ENCODE results near the gene ORAI3. TPM values are rescaled to one million over a fixed set of nuclear protein-coding genes. Genes with fewer than 3 reads are reported as not detected.

The ORAI3 gene
- total and polyA plus RNA-seq, 2 of the 13 experiments (the other 11 are each of a cell fraction or from before 2014, with no cell fraction given) = 11.4 to 32.0 TPM

- TF ChIP-seq ZNF225 (CRISPR knock-in tag; IDR thresholded peaks at IDR 0.05) (no peak), ZNF160 (CRISPR knock-in tag; IDR thresholded peaks at IDR 0.05) (no peak), ZNF431 (CRISPR knock-in tag; IDR thresholded peaks at IDR 0.05; ENCODE audit: borderline replicate concordance, low read depth) (no peak; the same call in 1 of the 2 replicates), ZFP36L1 (CRISPR knock-in tag; IDR thresholded peaks at IDR 0.05) (no peak; the same call in 1 of the 2 replicates), JUN (CRISPR knock-in tag; IDR thresholded peaks at IDR 0.05) (no peak), ARID3A (IDR thresholded peaks at IDR 0.05; ENCODE audit: low read depth, low read length) (no peak), HDAC2 (CRISPR knock-in tag; IDR thresholded peaks at IDR 0.05) (no peak), SMYD3 (CRISPR knock-in tag; IDR thresholded peaks at IDR 0.05) (0 out of 2 replicates have a peak, but pooled peaks have one; percentile 2), ZKSCAN1 (IDR thresholded peaks at IDR 0.05; ENCODE audit: low read length) (no peak), ZNF816 (CRISPR knock-in tag; IDR thresholded peaks at IDR 0.05; ENCODE audit: borderline replicate concordance) (no peak; the same call in 1 of the 2 replicates), NKX3-1 (CRISPR knock-in tag; IDR thresholded peaks at IDR 0.05) (peak; percentile 56; the same call in 1 of the 2 replicates), ZNF556 (CRISPR knock-in tag; IDR thresholded peaks at IDR 0.05; ENCODE audit: borderline replicate concordance) (no peak), ZNF674 (CRISPR knock-in tag; IDR thresholded peaks at IDR 0.05; ENCODE audit: low read depth) (peak; percentile 82), KLF11 (CRISPR knock-in tag; IDR thresholded peaks at IDR 0.05) (no peak), TOPORS (CRISPR knock-in tag; IDR thresholded peaks at IDR 0.05) (no peak), ZNF503 (CRISPR knock-in tag; IDR thresholded peaks at IDR 0.05) (peak; percentile 45; the same call in 1 of the 2 replicates), ATF1 (CRISPR knock-in tag; IDR thresholded peaks at IDR 0.05) (no peak), ZNF770 (CRISPR knock-in tag; IDR thresholded peaks at IDR 0.05) (peak; percentile 70), CREM (IDR thresholded peaks at IDR 0.05) (no peak), CREM (CRISPR knock-in tag; IDR thresholded peaks at IDR 0.05) (no peak), ZNF350 (CRISPR knock-in tag; IDR thresholded peaks at IDR 0.05; ENCODE audit: borderline replicate concordance, low read depth) (no peak; the same call in none of the 2 replicates)
- TF ChIP-seq, protein P1, sequence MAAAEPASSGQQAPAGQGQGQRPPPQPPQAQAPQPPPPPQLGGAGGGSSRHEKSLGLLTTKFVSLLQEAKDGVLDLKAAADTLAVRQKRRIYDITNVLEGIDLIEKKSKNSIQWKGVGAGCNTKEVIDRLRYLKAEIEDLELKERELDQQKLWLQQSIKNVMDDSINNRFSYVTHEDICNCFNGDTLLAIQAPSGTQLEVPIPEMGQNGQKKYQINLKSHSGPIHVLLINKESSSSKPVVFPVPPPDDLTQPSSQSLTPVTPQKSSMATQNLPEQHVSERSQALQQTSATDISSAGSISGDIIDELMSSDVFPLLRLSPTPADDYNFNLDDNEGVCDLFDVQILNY (CRISPR knock-in tag; conservative IDR thresholded peaks at IDR 0.05) = no peak
- TF ChIP-seq, protein P2, sequence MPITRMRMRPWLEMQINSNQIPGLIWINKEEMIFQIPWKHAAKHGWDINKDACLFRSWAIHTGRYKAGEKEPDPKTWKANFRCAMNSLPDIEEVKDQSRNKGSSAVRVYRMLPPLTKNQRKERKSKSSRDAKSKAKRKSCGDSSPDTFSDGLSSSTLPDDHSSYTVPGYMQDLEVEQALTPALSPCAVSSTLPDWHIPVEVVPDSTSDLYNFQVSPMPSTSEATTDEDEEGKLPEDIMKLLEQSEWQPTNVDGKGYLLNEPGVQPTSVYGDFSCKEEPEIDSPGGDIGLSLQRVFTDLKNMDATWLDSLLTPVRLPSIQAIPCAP (CRISPR knock-in tag; IDR thresholded peaks at IDR 0.05; ENCODE audit: low read depth) = no peak
Observed at GRCh38 chr16:30948667-30949649, at the start of gene ORAI3 (continued).
